H9 (cell line): ENCODE data around the gene TRIM7. TPM values are rescaled to one million over a fixed set of nuclear protein-coding genes. Genes with fewer than 3 reads are reported as not detected.

Experiments
- DNase-seq: peaks from one replicate; pipeline ENCODE4 v3.0.0-alpha.2; 2017
- H2AFZ ChIP-seq: one replicate; pipeline ENCODE4 v1.6.1; 2013; ENCODE audit warnings: mild to moderate bottlenecking, low read length, control low read depth, moderate library complexity
- H2AK5ac ChIP-seq: 2 replicates; pipeline ENCODE4 v1.6.1; 2013; ENCODE audit warnings: low read length, control low read depth, mixed read lengths; ENCODE audit not compliant: insufficient read length
- H2BK120ac ChIP-seq: one replicate; pipeline ENCODE4 v1.6.1; 2013; ENCODE audit warnings: low read depth, mild to moderate bottlenecking, low read length, control low read depth, inconsistent platforms; ENCODE audit not compliant: poor library complexity, severe bottlenecking
- H2BK12ac ChIP-seq: 2 replicates; pipeline ENCODE4 v1.6.1; 2013; ENCODE audit warnings: low read length, control low read depth, mixed read lengths, low read depth; ENCODE audit not compliant: insufficient read length
- H2BK15ac ChIP-seq: 2 replicates; pipeline ENCODE4 v1.6.1; 2013; ENCODE audit warnings: low read depth, low read length, control low read depth
- H2BK20ac ChIP-seq: one replicate; pipeline ENCODE4 v1.6.1; 2013; ENCODE audit warnings: low read depth, mild to moderate bottlenecking, low read length, control low read depth, inconsistent platforms; ENCODE audit not compliant: poor library complexity, severe bottlenecking
- H2BK5ac ChIP-seq: 2 replicates; pipeline ENCODE4 v1.6.1; 2013; ENCODE audit warnings: low read length, control low read depth, mixed read lengths; ENCODE audit not compliant: insufficient read length
- H3K14ac ChIP-seq: 2 replicates; pipeline ENCODE4 v1.6.1; 2013; ENCODE audit warnings: low read length, control low read depth; ENCODE audit not compliant: insufficient read depth
- H3K18ac ChIP-seq: 2 replicates; pipeline ENCODE4 v1.6.1; 2013; ENCODE audit warnings: low read depth, mild to moderate bottlenecking, mixed read lengths, low read length, control low read depth; ENCODE audit not compliant: insufficient read length
- H3K23ac ChIP-seq: 2 replicates; pipeline ENCODE4 v1.6.1; 2013; ENCODE audit warnings: low read length, control low read depth, mixed read lengths, low read depth; ENCODE audit not compliant: insufficient read length
- H3K23me2 ChIP-seq: 2 replicates; pipeline ENCODE4 v1.6.1; 2013; ENCODE audit warnings: low read depth, mild to moderate bottlenecking, mixed read lengths, low read length, control low read depth; ENCODE audit not compliant: insufficient read length, poor library complexity, severe bottlenecking
- H3K27ac ChIP-seq: 2 replicates; pipeline ENCODE4 v1.5.1; 2013; ENCODE audit warnings: low read length, control low read depth, mixed read lengths, low read depth; ENCODE audit not compliant: insufficient read length
- H3K27me3 ChIP-seq: 2 replicates; pipeline ENCODE4 v1.6.1; 2013; ENCODE audit warnings: low read length, control low read depth, inconsistent platforms; ENCODE audit not compliant: insufficient read depth
- H3K4ac ChIP-seq: 2 replicates; pipeline ENCODE4 v1.6.1; 2013; ENCODE audit warnings: low read depth, mild to moderate bottlenecking, control low read depth, inconsistent platforms, low read length, moderate library complexity
- H3K4me1 ChIP-seq: 2 replicates; pipeline ENCODE4 v1.6.1; 2013; ENCODE audit warnings: low read length, control low read depth, inconsistent platforms; ENCODE audit not compliant: insufficient read depth
- H3K4me2 ChIP-seq: 2 replicates; pipeline ENCODE4 v1.6.1; 2013; ENCODE audit warnings: low read length, control low read depth, mixed read lengths; ENCODE audit not compliant: insufficient read length, insufficient read depth
- H3K56ac ChIP-seq: 2 replicates; pipeline ENCODE4 v1.6.1; 2013; ENCODE audit warnings: low read depth, mild to moderate bottlenecking, mixed read lengths, low read length, control low read depth; ENCODE audit not compliant: insufficient read length
- H3K79me1 ChIP-seq: 2 replicates; pipeline ENCODE4 v1.6.1; 2013; ENCODE audit warnings: low read depth, mild to moderate bottlenecking, moderate library complexity, low read length, control low read depth, inconsistent platforms; ENCODE audit not compliant: insufficient read depth, poor library complexity, severe bottlenecking
- H3K79me2 ChIP-seq: 2 replicates; pipeline ENCODE4 v1.6.1; 2013; ENCODE audit warnings: low read length, control low read depth, inconsistent platforms; ENCODE audit not compliant: insufficient read depth
- H3K9ac ChIP-seq: 2 replicates; pipeline ENCODE4 v1.6.1; 2013; ENCODE audit warnings: low read length, control low read depth, mixed read lengths; ENCODE audit not compliant: insufficient read length; ENCODE audit errors: extremely low read depth
- H3K9me3 ChIP-seq: one replicate; pipeline ENCODE4 v1.6.1; 2013; ENCODE audit warnings: low read depth, low read length, inconsistent platforms; ENCODE audit not compliant: control insufficient read depth
- H3T11ph ChIP-seq: one replicate; pipeline ENCODE4 v1.6.1; 2013; ENCODE audit warnings: mild to moderate bottlenecking, low read length, control low read depth, inconsistent platforms
- H4K20me1 ChIP-seq: one replicate; pipeline ENCODE4 v1.6.1; 2013; ENCODE audit not compliant: control insufficient read depth, insufficient read length, insufficient read depth
- H4K5ac ChIP-seq: 2 replicates; pipeline ENCODE4 v1.6.1; 2013; ENCODE audit warnings: low read depth, mild to moderate bottlenecking, mixed read lengths, low read length, control low read depth; ENCODE audit not compliant: insufficient read length
- H4K8ac ChIP-seq: replicated peaks from 2 replicates; pipeline ENCODE4 v1.6.1; 2013; ENCODE audit warnings: low read length, control low read depth, mixed read lengths, low read depth; ENCODE audit not compliant: insufficient read length
- H4K91ac ChIP-seq: 2 replicates; pipeline ENCODE4 v1.6.1; 2013; ENCODE audit warnings: low read depth, mild to moderate bottlenecking, moderate library complexity, mixed read lengths, low read length, control low read depth; ENCODE audit not compliant: insufficient read length
- H3K27ac Mint-ChIP-seq, 3 experiments: 2 replicates in 2 of 3; 3 replicates in 1 of 3; pipeline ENCODE4 v1.8.0; 2020 to 2021; ENCODE audit warnings: mixed read lengths in 3 of 3, mild to moderate bottlenecking in 1 of 3, moderate library complexity in 1 of 3
- H3K27me3 Mint-ChIP-seq: 2 replicates; pipeline ENCODE4 v1.8.0; 2021; ENCODE audit warnings: low read depth, mild to moderate bottlenecking, moderate library complexity, mixed read lengths
- H3K36me3 Mint-ChIP-seq, 3 experiments: 2 replicates in 2 of 3; 3 replicates in 1 of 3; pipeline ENCODE4 v1.8.0; 2020 to 2021; ENCODE audit warnings: low read depth in 3 of 3, mixed read lengths in 3 of 3; ENCODE audit not compliant: insufficient read depth in 1 of 3
- H3K4me1 Mint-ChIP-seq, 2 experiments: 2 replicates each; pipeline ENCODE4 v1.8.0; 2020; ENCODE audit warnings: mixed read lengths in 2 of 2
- H3K4me3 Mint-ChIP-seq, 2 experiments: 2 replicates in 1 of 2; 3 replicates in 1 of 2; pipeline ENCODE4 v1.8.0; 2020 to 2021; ENCODE audit warnings: mild to moderate bottlenecking in 2 of 2, mixed read lengths in 2 of 2, moderate library complexity in 1 of 2
- H3K9me3 Mint-ChIP-seq, 2 experiments: 2 replicates in 1 of 2; 3 replicates in 1 of 2; pipeline ENCODE4 v1.8.0; 2020; ENCODE audit warnings: mild to moderate bottlenecking in 2 of 2, mixed read lengths in 2 of 2, moderate library complexity in 1 of 2
- CTCF ChIP-seq: fragments of 200-600 bp; sonication (generic); conservative IDR thresholded peaks from 3 replicates; pipeline ENCODE4 v1.8.0; 2021; ENCODE audit warnings: antibody characterized with exemption, mild to moderate bottlenecking
- WGBS: extraction: QIAGEN DNeasy Blood & Tissue Kit; methylation state at CpG from one replicate; pipeline ENCODE4 v1.1.7; 2013; ENCODE audit warnings: missing lambda C conversion rate, low lambda C conversion rate, mixed read lengths; ENCODE audit not compliant: insufficient read length; ENCODE audit errors: extremely low coverage; 5-methylcytosine and 5-hydroxymethylcytosine counted together
- total RNA-seq: library from RNA; stranded (reverse); gene quantifications from 2 replicates; pipeline ENCODE4 v1.2.1, GENCODE V29; 2021

The TRIM7 gene
- total RNA-seq, 1 experiment from 2014 or later = not detected

- no peak overlapping the region for H4K5ac ChIP-seq
- H3K14ac ChIP-seq = no peak overlapping the region
- Mint-ChIP-seq H3K27ac (peak overlapping the region; percentile 98 to 100 (median 100)), H3K36me3 (peaks cover 67% of the 10 kb centered on the region in 3 experiments), H3K4me1 (peaks cover 25 to 45% of the 10 kb centered on the region in 2 experiments), H3K4me3 (peak overlapping the region; percentile 99 to 100), H3K9me3 (peaks cover 3 to 4% of the 10 kb centered on the region in 2 experiments; a peak in 3 of 5 replicates), H3K27me3 (peaks cover 2% of the 10 kb centered on the region)
- no peak overlapping the region for H4K8ac ChIP-seq
- H2BK120ac ChIP-seq = no peak overlapping the region
- H3K18ac ChIP-seq = no peak overlapping the region
- H3K27me3 ChIP-seq = no peaks in the 10 kb centered on the region
- H2AFZ ChIP-seq = no peak overlapping the region
- no peak overlapping the region for H3T11ph ChIP-seq
- peak overlapping the region; percentile 14 for H3K27ac ChIP-seq
- H3K4me2 ChIP-seq = peak overlapping the region; percentile 95
- H3K56ac ChIP-seq = no peak overlapping the region
- peaks cover 25% of the 10 kb centered on the region; the same call in 1 of the 2 replicates for H3K79me2 ChIP-seq
- no peaks in the 10 kb centered on the region for H3K4me1 ChIP-seq
- no CpG with 5 or more reads among the region's 6 CpGs for WGBS
- no peak for DNase-seq
- H2AK5ac ChIP-seq = no peak overlapping the region
- no peak overlapping the region for H2BK15ac ChIP-seq
- no peak overlapping the region for H2BK20ac ChIP-seq
- peaks cover 10% of the 10 kb centered on the region for H3K79me1 ChIP-seq
- H4K20me1 ChIP-seq = no peaks in the 10 kb centered on the region
- H3K9me3 ChIP-seq = no peaks in the 10 kb centered on the region
- H2BK5ac ChIP-seq = no peak overlapping the region
- TF ChIP-seq CTCF = no peak
- no peak overlapping the region for H2BK12ac ChIP-seq
- H3K4ac ChIP-seq = no peak overlapping the region
- peak overlapping the region; percentile 99 for H3K9ac ChIP-seq
- no peak overlapping the region for H3K23ac ChIP-seq
- peaks cover 14% of the 10 kb centered on the region for H3K23me2 ChIP-seq
- no peak overlapping the region for H4K91ac ChIP-seq
These were observed 37.0 kb upstream of the TRIM7 start for GRCh38 chr5:181242031-181242451.
